PC-9 (cell line): Measurements from ENCODE around the gene CRACR2A. TPM values are rescaled to one million over a fixed set of nuclear protein-coding genes. Genes with fewer than 3 reads are reported as not detected.

Source experiments
- BruUV-seq: library from RNA; stranded (reverse); fragments of 400-500 nt; replicated peaks from 2 replicates; lab custom pipeline; 2021; lab: Mats Ljungman, UMichigan
- CTCF ChIA-PET: fragments of 300-600 bp; sonication (Branson Sonifier 250); formaldehyde crosslinking; loops from one replicate; lab custom pipeline; 2022; ENCODE audit warnings: antibody characterized with exemption; lab: Charles Lee
- POLR2A ChIA-PET: fragments of 300-600 bp; sonication (Branson Sonifier 250); formaldehyde crosslinking; loops from one replicate; lab custom pipeline; 2022; ENCODE audit warnings: antibody characterized with exemption; ENCODE audit not compliant: unreplicated experiment; lab: Charles Lee
- DNase-seq, 2 experiments: peaks; one replicate each; pipeline versions ENCODE4 v3.0.0 to v3.0.0-alpha.2; 2015 to 2022; ENCODE audit warnings: mixed read lengths in 1 of 2
- H2AFZ ChIP-seq: fragments of 200-600 bp; sonication (generic); 2 replicates; pipeline ENCODE4 v1.8.1; 2017; ENCODE audit warnings: antibody characterized with exemption
- H3F3A ChIP-seq: fragments of 200-600 bp; sonication (generic); 2 replicates; pipeline ENCODE4 v1.8.1; 2017; ENCODE audit warnings: antibody characterized with exemption, mild to moderate bottlenecking, low read depth; ENCODE audit not compliant: insufficient read depth
- H3K27ac ChIP-seq: fragments of 200-600 bp; sonication (generic); 2 replicates; pipeline ENCODE4 v1.6.1; 2016; ENCODE audit warnings: mixed run types
- H3K27me3 ChIP-seq: fragments of 200-600 bp; sonication (generic); 2 replicates; pipeline ENCODE4 v1.6.1; 2016; ENCODE audit warnings: low read depth, mixed run types; ENCODE audit not compliant: insufficient read depth
- H3K36me3 ChIP-seq: fragments of 200-600 bp; sonication (generic); 2 replicates; pipeline ENCODE4 v1.6.1; 2016; ENCODE audit warnings: low read depth, mixed run types
- H3K4me1 ChIP-seq: fragments of 200-600 bp; sonication (generic); replicated peaks from 2 replicates; pipeline ENCODE4 v1.6.1; 2016; ENCODE audit warnings: mixed run types; ENCODE audit not compliant: insufficient read depth
- H3K4me2 ChIP-seq: fragments of 200-600 bp; sonication (generic); 2 replicates; pipeline ENCODE4 v1.6.1; 2017; ENCODE audit warnings: mixed run types
- H3K4me3 ChIP-seq: fragments of 200-600 bp; sonication (generic); 2 replicates; pipeline ENCODE4 v1.6.1; 2016; ENCODE audit warnings: mixed run types
- H3K79me2 ChIP-seq: fragments of 200-600 bp; sonication (generic); 2 replicates; pipeline ENCODE4 v1.6.1; 2017; ENCODE audit warnings: low read depth, mixed run types
- H3K9me2 ChIP-seq: fragments of 200-600 bp; sonication (generic); 2 replicates; pipeline ENCODE4 v1.8.1; 2017; ENCODE audit warnings: mild to moderate bottlenecking; ENCODE audit not compliant: insufficient read depth
- H3K9me3 ChIP-seq: fragments of 200-600 bp; sonication (generic); 2 replicates; pipeline ENCODE4 v1.8.1; 2016; ENCODE audit warnings: low read depth; ENCODE audit not compliant: insufficient read depth
- H4K20me1 ChIP-seq: fragments of 200-600 bp; sonication (generic); 2 replicates; pipeline ENCODE4 v1.8.1; 2017; ENCODE audit not compliant: insufficient read depth
- EZH2 ChIP-seq: fragments of 200-600 bp; sonication (generic); IDR thresholded peaks from 2 replicates; pipeline ENCODE4 v1.8.0; 2017; ENCODE audit warnings: antibody characterized with exemption, low read depth
- intact Hi-C: fragments of 100-400 bp; cut with micrococcal nuclease; formaldehyde crosslinking; loops from one replicate; pipeline ENCODE4 v1.10.0; 2022; ENCODE audit not compliant: unreplicated experiment
- total RNA-seq: library from RNA; stranded (reverse); gene quantifications from 2 replicates; pipeline ENCODE4 v1.2.3, GENCODE V29; 2021
- TF ChIP-seq, protein P1 (sequence below): fragments of 200-600 bp; sonication (generic); conservative IDR thresholded peaks from 2 replicates; pipeline ENCODE4 v1.6.1; 2017; ENCODE audit warnings: mixed run types, antibody characterized with exemption, mild to moderate bottlenecking, moderate library complexity

The CRACR2A gene
- total RNA-seq, 1 experiment from 2014 or later: not detected

DNA sequence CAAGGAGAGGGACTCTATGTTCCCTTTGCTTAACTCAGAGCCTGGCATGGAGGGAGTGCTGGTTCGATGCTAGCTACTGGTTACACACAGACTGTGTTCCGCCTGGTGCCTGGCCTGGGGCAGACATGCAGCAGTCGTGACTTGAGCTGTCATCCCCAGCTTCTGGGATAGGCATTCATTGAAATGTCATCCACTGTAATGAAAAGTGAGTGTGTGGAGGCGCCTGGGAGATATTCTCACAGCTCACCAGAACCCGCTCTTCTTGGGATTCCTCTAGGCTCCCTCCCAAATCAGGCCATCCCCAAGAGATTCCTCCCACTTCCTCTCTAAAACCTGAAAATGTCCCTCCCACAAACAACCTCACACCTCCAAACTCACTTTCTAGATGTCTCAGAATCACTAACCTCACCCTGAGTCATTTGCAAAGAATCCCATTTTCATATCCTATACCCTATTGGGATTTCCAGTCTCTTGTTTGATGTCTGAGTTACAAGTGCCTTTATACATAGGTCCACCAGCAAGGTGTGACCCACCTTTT lies 82.8 kb downstream of the CRACR2A start:
- no peaks in the 10 kb centered on the region for H3K36me3 ChIP-seq
- TF ChIP-seq EZH2: no peak
- TF ChIP-seq, protein P1, sequence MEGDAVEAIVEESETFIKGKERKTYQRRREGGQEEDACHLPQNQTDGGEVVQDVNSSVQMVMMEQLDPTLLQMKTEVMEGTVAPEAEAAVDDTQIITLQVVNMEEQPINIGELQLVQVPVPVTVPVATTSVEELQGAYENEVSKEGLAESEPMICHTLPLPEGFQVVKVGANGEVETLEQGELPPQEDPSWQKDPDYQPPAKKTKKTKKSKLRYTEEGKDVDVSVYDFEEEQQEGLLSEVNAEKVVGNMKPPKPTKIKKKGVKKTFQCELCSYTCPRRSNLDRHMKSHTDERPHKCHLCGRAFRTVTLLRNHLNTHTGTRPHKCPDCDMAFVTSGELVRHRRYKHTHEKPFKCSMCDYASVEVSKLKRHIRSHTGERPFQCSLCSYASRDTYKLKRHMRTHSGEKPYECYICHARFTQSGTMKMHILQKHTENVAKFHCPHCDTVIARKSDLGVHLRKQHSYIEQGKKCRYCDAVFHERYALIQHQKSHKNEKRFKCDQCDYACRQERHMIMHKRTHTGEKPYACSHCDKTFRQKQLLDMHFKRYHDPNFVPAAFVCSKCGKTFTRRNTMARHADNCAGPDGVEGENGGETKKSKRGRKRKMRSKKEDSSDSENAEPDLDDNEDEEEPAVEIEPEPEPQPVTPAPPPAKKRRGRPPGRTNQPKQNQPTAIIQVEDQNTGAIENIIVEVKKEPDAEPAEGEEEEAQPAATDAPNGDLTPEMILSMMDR: no peak
- H3K9me2 ChIP-seq: no peaks in the 10 kb centered on the region; the same call in 1 of the 2 replicates
- no peak overlapping the region for H3K4me3 ChIP-seq
- H2AFZ ChIP-seq: no peak overlapping the region
- H3K9me3 ChIP-seq: no peaks in the 10 kb centered on the region
- no peak overlapping the region for H3K4me2 ChIP-seq
- DNase-seq: no peak
- H3K27ac ChIP-seq: no peak overlapping the region
- intact Hi-C loops: no loop called here
- H3K79me2 ChIP-seq: no peaks in the 10 kb centered on the region
- H3K4me1 ChIP-seq: no peaks in the 10 kb centered on the region
- CTCF ChIA-PET: no interaction called here
- H3K27me3 ChIP-seq: peaks cover 65% of the 10 kb centered on the region
- POLR2A ChIA-PET: no interaction called here
- no peaks in the 10 kb centered on the region for H3F3A ChIP-seq
- no peaks in the 10 kb centered on the region for H4K20me1 ChIP-seq
- no TSS peak for BruUV-seq

DNA sequence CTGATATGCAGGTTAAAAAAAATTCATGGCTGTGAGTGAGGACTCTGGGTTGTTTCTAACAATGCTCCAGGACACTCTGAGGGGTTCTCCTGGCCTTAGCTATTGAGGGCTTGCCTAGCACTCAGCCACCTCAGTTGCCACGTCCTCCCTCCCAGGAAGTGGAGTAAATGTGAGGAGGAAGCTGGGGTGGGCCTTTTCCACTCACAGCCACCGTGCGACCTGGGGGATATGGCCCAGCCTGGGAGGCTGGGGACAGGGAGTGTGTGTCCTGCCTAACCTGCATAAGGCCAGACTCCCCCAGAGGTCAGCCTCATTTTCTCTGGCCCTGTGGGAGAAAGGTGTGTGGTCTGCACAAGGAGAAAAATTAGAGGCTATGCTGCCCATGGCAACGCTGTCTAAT lies 83.3 kb downstream of the CRACR2A start:
- Histone ChIP-seq H3K9me3 (no peaks in the 10 kb centered on the region), H3K27ac (no peak overlapping the region), H3K36me3 (no peaks in the 10 kb centered on the region), H3K27me3 (peaks cover 63% of the 10 kb centered on the region), H3K4me1 (no peaks in the 10 kb centered on the region), H3F3A (no peaks in the 10 kb centered on the region), H3K4me2 (no peak overlapping the region), H4K20me1 (no peaks in the 10 kb centered on the region), H2AFZ (no peak overlapping the region), H3K79me2 (no peaks in the 10 kb centered on the region), H3K9me2 (no peaks in the 10 kb centered on the region; the same call in 1 of the 2 replicates), H3K4me3 (no peak overlapping the region)
- POLR2A ChIA-PET: no interaction called here
- intact Hi-C loops: no loop called here
- no peak for DNase-seq
- BruUV-seq: no TSS peak
- TF ChIP-seq EZH2: no peak
- TF ChIP-seq, protein P1: no peak
- CTCF ChIA-PET: no interaction called here

DNA sequence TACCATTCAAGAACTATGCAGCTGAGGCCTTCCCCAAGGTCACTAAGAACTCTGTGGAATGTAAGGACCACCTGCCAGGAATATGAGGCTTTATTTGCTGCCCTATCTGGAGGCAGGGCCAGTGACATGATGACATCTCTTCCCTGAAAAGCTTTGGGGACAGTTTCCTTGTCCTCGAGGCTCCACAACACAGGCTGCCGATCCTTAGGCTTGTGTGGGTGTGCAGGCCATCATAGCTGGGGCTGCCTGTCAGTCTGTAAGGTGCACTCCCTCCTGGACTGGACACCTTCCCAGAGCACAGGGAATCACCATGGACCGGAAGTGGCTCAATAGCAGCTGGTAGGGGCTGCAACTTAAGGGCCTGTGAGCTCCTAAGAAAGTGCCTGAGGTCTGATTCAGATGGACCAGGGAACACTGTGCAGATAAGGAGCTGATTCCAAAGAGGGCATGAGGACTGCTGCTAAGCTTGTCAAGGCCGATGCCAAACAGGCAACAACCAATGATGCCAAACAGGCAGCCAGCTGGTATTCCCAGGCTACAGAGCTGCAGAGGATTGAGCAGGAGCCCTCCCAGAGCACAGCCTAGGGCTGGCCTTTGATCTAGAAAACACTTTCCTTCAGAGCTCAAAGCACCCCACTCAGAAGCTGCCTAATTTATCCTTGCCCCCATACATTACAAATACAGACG lies 84.3 kb downstream of the CRACR2A start:
- Histone ChIP-seq H3K4me3 (no peak overlapping the region), H3K36me3 (no peaks in the 10 kb centered on the region), H3K4me1 (no peaks in the 10 kb centered on the region), H3K9me2 (no peaks in the 10 kb centered on the region; the same call in 1 of the 2 replicates), H4K20me1 (no peaks in the 10 kb centered on the region), H2AFZ (no peak overlapping the region), H3K27me3 (peaks cover 63% of the 10 kb centered on the region), H3K4me2 (no peak overlapping the region), H3K9me3 (no peaks in the 10 kb centered on the region), H3K79me2 (no peaks in the 10 kb centered on the region), H3F3A (no peaks in the 10 kb centered on the region), H3K27ac (no peak overlapping the region)
- no peak for TF ChIP-seq EZH2
- TF ChIP-seq, protein P1: no peak
- POLR2A ChIA-PET: no interaction called here
- intact Hi-C loops: no loop called here
- BruUV-seq: no TSS peak
- DNase-seq: no peak
- CTCF ChIA-PET: no interaction called here
